Measurements from ENCODE around the gene OR51E2. TPM values are rescaled to one million over a fixed set of nuclear protein-coding genes. Genes with fewer than 3 reads are reported as not detected.

OR51E2 gene
- total RNA-seq, 4 donors from 2014 or later: not detected

DNA sequence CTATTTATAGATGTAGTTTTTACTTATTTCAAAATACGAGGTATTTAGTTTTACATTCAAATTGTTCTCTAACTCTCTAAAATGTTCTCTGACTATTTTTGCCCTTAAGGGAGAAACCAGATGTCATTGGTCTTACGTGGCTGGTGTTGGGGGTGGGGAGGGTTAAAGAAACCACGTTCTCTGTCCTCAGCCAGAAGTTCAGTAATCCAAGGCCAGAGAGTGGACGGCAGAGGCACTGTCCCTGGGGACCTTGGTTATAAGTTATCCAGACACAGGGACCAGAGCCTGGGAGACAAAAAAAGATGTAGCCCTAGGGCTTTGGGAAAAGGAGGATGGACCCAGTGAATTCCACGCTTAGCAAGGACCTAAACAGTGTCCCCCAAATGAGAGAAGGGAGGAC is 54.6 kb downstream of the OR51E2 start:
- no peak for TF ChIP-seq CTCF (IDR thresholded peaks at IDR 0.05)
- no peak for TF ChIP-seq POLR2A (IDR thresholded peaks at IDR 0.05)
- Histone ChIP-seq H3K4me3 (replicated peaks in 1 of 3) (no peak overlapping the region), H3K36me3 (no peaks in the 10 kb centered on the region), H3K9me3 (no peaks in the 10 kb centered on the region), H3K27ac (no peak overlapping the region), H3K27me3 (no peaks in the 10 kb centered on the region), H3K4me1 (peaks cover 0 to 10% of the 10 kb centered on the region in 2 donors)
- intact Hi-C loops (cut with DNase I): loop anchor here (10.0 kb wide), 1 partner anchor 182 kb away; the partner anchor contains the start of gene OR51F2
- no peak for DNase-seq
- 44 to 58% methylated on average over 5 of the region's 5 CpGs for WGBS, 2 donors

GRCh38 chr11:4642043-4642442 is 55.6 kb downstream of the OR51E2 start:
- 81 to 82% methylated on average over 7 of the region's 7 CpGs for WGBS, 2 donors
- H3K27me3 ChIP-seq: no peaks in the 10 kb centered on the region
- no peaks in the 10 kb centered on the region for H3K9me3 ChIP-seq
- intact Hi-C loops (cut with DNase I): loop anchor here (10.0 kb wide), 1 partner anchor 183 kb away; the partner anchor contains the start of gene OR51F2
- no peaks in the 10 kb centered on the region for H3K36me3 ChIP-seq
- DNase-seq: no peak
- no peak overlapping the region for H3K27ac ChIP-seq
- H3K4me3 ChIP-seq (replicated peaks in 1 of 3): no peak overlapping the region
- TF ChIP-seq CTCF (IDR thresholded peaks at IDR 0.05) (no peak), POLR2A (IDR thresholded peaks at IDR 0.05) (no peak)
- peaks cover 0 to 10% of the 10 kb centered on the region in 2 donors for H3K4me1 ChIP-seq

DNA sequence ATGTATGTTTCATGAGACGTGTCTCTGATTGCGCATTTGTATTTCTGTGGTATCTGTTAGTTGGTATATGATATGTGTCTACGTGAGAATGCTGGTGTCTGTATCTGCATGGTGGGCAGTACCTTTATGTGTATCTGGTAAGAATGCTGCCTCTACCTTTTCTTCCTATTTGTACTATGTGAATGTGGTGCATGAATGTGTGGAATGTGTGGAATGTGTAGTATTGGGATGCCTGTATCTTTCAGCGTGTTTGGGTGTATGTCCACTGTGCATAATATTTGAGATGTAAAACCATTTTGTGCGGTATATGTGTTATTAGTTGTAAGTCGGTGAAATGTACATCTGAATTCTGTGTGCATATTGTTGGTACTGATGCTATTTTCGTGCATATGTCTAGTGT is 56.2 kb downstream of the OR51E2 start:
- 89% methylated on average over 7 of the region's 7 CpGs for WGBS, 2 donors
- TF ChIP-seq POLR2A (IDR thresholded peaks at IDR 0.05): no peak
- TF ChIP-seq CTCF (IDR thresholded peaks at IDR 0.05): no peak
- H3K4me1 ChIP-seq: peaks cover 0 to 8% of the 10 kb centered on the region in 2 donors

DNA sequence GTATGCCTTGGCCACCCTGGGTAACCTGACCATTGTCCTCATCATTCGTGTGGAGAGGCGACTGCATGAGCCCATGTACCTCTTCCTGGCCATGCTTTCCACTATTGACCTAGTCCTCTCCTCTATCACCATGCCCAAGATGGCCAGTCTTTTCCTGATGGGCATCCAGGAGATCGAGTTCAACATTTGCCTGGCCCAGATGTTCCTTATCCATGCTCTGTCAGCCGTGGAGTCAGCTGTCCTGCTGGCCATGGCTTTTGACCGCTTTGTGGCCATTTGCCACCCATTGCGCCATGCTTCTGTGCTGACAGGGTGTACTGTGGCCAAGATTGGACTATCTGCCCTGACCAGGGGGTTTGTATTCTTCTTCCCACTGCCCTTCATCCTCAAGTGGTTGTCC is 57.7 kb downstream of the OR51E2 start:
- H3K4me3 ChIP-seq (replicated peaks in 1 of 3): no peak overlapping the region
- TF ChIP-seq CTCF (IDR thresholded peaks at IDR 0.05) (no peak), POLR2A (IDR thresholded peaks at IDR 0.05) (no peak)
- no peak for DNase-seq
- H3K36me3 ChIP-seq: no peaks in the 10 kb centered on the region
- no peaks in the 10 kb centered on the region for H3K27me3 ChIP-seq
- no peaks in the 10 kb centered on the region for H3K9me3 ChIP-seq
- no peak overlapping the region for H3K27ac ChIP-seq
- 94 to 99% methylated on average over 6 of the region's 6 CpGs for WGBS, 2 donors
- no peaks in the 10 kb centered on the region for H3K4me1 ChIP-seq
- intact Hi-C loops (cut with DNase I): loop anchor here (5.0 to 10.0 kb wide), 2 partner anchors 185 to 367 kb away; partner anchors contain the start of gene OR51F2

More for the DNA sequence above, 56.2 kb downstream of the OR51E2 start:
- no peak overlapping the region for H3K4me3 ChIP-seq (replicated peaks in 1 of 3)
- intact Hi-C loops (cut with DNase I): loop anchor here (10.0 kb wide), 1 partner anchor 183 kb away; the partner anchor contains the start of gene OR51F2
- H3K27me3 ChIP-seq: no peaks in the 10 kb centered on the region
- H3K36me3 ChIP-seq: no peaks in the 10 kb centered on the region
- H3K27ac ChIP-seq: no peak overlapping the region
- H3K9me3 ChIP-seq: no peaks in the 10 kb centered on the region
- no peak for DNase-seq

DNA sequence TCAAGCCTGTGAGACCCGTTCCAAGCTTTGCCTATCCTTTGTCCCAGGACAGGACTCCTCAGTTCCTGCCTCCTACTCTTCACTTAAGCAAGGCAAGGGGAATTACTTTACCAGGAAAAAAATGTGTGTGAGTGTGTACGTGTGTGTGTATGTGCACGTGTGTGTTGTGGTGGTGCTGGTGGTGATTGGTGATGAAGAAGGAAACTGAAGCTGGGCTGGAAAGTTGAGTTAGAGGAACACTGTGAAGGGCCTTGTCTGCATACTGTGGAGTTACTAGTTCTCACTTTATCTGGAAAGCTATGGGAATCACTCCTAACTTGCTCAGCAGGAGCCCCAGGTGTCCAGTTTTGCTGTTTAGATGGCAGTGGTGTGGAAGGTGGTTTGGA is 60.0 kb downstream of the OR51E2 start:
- intact Hi-C loops (cut with DNase I): loop anchor here (5.0 kb wide), 1 partner anchor 370 kb away; no protein-coding TSS in a partner anchor
- TF ChIP-seq CTCF (IDR thresholded peaks at IDR 0.05) (no peak), POLR2A (IDR thresholded peaks at IDR 0.05) (no peak)

More for the DNA sequence above, 60.0 kb downstream of the OR51E2 start:
- no peaks in the 10 kb centered on the region for H3K27me3 ChIP-seq
- H3K4me3 ChIP-seq (replicated peaks in 1 of 3): no peak overlapping the region
- DNase-seq: no peak
- no peaks in the 10 kb centered on the region for H3K36me3 ChIP-seq
- H3K27ac ChIP-seq: no peak overlapping the region
- H3K4me1 ChIP-seq: no peaks in the 10 kb centered on the region
- 87 to 89% methylated on average over 3 of the region's 3 CpGs for WGBS, 2 donors
- no peaks in the 10 kb centered on the region for H3K9me3 ChIP-seq
